ENCODE data around the gene NECTIN1. TPM values are rescaled to one million over a fixed set of nuclear protein-coding genes. Genes with fewer than 3 reads are reported as not detected.

Gene NECTIN1
- total RNA-seq, 1 donor from 2014 or later = 62.9 TPM

DNA sequence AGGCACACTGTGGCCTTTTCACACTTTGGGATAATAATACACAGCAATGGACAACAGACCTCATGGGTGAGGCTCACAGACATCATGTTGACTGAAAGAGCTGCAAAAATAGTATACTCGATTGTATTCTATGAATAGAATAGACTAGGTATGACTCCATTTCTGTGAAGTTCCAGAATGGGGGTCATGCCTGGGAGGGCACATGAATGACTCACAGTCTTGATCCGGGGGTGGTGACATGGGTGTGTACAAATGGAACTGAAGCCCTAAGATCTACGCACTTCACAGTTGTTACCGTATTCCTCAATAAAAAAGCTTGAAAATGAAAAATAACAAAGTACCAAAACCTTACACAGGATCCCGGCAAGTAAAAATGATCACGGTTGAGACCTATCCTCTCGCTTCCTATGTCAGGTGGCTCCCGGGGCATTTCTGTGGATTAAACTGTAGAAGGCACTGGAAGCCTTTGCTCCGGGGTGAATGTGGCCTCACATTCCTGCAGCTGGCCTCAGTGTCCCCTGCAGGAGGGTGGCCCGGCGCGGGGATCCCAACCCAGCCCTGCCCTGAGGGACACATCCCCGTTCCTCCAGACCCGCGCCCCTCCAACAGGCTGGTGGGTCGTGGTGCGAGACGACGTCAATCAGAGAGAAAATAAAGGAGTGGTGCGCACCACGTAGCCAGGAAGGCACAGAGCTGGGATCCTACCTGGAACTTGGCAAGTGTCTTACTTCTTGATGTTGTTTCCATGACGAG lies 75.9 kb downstream of the NECTIN1 start:
- Mint-ChIP-seq H3K4me3 (no peak overlapping the region), H3K27me3 (peaks cover 11% of the 10 kb centered on the region), H3K36me3 (no peaks in the 10 kb centered on the region)

DNA sequence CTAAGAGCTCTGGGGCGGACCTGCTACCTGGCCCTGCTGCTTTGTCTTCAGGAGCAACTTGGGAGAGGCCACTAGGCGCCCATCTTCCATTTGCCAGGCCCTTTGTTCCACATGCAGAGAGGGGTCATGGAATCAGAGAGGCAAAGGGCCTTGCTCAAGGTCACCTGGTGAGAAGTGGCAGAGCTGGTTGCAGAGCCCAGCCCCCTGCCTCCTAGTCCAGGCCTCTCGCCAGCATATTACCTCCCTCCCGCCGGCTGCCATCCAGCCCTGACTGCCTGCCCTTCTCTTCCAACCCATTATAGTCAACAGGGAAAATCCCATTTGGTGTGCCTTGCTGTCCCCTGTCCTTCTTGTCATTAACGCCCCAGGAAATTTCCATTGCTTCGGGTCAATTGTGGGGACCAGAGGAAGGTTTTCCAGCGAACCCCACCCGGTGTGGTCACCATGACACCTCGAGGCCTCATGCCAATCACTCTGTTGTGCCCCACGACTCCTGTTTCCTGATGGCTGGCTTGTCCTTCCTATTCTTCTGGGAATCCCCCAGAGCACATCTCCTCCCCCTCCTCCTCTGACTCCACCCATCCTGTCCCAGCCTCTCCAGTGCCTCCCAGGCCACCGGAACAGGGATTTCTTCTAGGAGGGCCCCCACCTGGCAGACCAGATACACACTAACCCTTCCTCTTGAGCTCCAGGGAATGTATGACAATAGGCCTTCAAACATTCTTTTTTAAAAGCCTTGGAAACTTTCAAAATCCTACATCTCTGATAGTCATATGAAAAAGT lies 77.0 kb downstream of the NECTIN1 start:
- no peaks in the 10 kb centered on the region for H3K36me3 Mint-ChIP-seq
- peaks cover 11% of the 10 kb centered on the region for H3K27me3 Mint-ChIP-seq
- H3K4me3 Mint-ChIP-seq = no peak overlapping the region
- H3K4me1 Mint-ChIP-seq (ENCODE audit: unreplicated experiment) = no peaks in the 10 kb centered on the region
- no peak for DNase-seq (ENCODE audit: extremely low spot score, unreplicated experiment)
- no peaks in the 10 kb centered on the region for H3K9me3 Mint-ChIP-seq
- H3K27ac Mint-ChIP-seq = no peak overlapping the region
- TF ChIP-seq, protein P1, sequence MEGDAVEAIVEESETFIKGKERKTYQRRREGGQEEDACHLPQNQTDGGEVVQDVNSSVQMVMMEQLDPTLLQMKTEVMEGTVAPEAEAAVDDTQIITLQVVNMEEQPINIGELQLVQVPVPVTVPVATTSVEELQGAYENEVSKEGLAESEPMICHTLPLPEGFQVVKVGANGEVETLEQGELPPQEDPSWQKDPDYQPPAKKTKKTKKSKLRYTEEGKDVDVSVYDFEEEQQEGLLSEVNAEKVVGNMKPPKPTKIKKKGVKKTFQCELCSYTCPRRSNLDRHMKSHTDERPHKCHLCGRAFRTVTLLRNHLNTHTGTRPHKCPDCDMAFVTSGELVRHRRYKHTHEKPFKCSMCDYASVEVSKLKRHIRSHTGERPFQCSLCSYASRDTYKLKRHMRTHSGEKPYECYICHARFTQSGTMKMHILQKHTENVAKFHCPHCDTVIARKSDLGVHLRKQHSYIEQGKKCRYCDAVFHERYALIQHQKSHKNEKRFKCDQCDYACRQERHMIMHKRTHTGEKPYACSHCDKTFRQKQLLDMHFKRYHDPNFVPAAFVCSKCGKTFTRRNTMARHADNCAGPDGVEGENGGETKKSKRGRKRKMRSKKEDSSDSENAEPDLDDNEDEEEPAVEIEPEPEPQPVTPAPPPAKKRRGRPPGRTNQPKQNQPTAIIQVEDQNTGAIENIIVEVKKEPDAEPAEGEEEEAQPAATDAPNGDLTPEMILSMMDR (conservative IDR thresholded peaks at IDR 0.05) = no peak

More for the DNA sequence above, 75.9 kb downstream of the NECTIN1 start:
- Mint-ChIP-seq H3K9me3 (no peaks in the 10 kb centered on the region), H3K27ac (no peak overlapping the region), H3K4me1 (ENCODE audit: unreplicated experiment) (no peaks in the 10 kb centered on the region)
- DNase-seq (ENCODE audit: extremely low spot score, unreplicated experiment) = no peak
- TF ChIP-seq, protein P1 (conservative IDR thresholded peaks at IDR 0.05) = no peak

DNA sequence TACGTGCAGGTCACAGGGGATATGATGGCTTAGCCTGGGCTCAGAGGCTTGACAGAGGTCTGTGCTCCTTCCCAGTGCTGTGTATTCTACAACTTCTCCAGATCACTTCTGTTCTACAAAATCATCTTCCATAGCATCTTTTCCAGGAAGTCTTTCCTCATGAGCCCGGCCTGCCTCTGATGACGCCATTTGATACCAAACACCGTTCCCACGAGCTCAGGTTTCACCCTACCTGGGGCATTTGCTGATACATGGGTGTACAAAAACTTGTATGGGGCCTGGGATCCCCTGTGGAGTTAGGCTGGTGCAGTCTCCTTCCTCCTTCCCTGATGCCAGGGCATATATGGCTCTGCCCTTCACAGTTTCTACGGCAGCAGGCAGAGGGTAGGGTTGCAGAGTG lies 78.7 kb downstream of the NECTIN1 start:
- no peak overlapping the region for H3K27ac Mint-ChIP-seq
- H3K36me3 Mint-ChIP-seq = no peaks in the 10 kb centered on the region
- no peaks in the 10 kb centered on the region for H3K4me1 Mint-ChIP-seq (ENCODE audit: unreplicated experiment)
- H3K9me3 Mint-ChIP-seq = no peaks in the 10 kb centered on the region
- DNase-seq (ENCODE audit: extremely low spot score, unreplicated experiment) = no peak
- TF ChIP-seq, protein P1 (conservative IDR thresholded peaks at IDR 0.05) = no peak
- peaks cover 12% of the 10 kb centered on the region for H3K27me3 Mint-ChIP-seq
- no peak overlapping the region for H3K4me3 Mint-ChIP-seq

DNA sequence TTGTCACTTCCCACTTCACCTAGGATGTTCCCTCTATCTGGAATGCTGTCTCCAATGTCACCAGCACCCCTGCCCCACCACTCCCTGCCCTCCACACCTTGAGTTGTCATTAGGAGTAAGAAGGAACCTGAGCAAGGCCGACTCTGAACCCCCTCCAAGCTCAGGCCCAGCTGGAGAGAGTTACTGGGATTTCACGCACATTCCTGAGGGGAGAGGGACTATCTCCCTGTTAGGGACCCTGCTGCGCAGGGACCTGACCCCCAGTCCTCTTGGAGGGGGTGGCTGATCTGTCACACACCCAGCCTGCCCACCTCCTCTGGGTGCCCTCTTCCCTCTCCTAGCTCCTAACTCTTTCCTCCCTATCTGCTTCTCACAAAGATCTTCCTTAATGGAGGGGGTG lies 81.7 kb downstream of the NECTIN1 start:
- Mint-ChIP-seq H3K36me3 (no peaks in the 10 kb centered on the region), H3K9me3 (no peaks in the 10 kb centered on the region), H3K4me3 (no peak overlapping the region), H3K27me3 (peaks cover 15% of the 10 kb centered on the region), H3K27ac (no peak overlapping the region), H3K4me1 (ENCODE audit: unreplicated experiment) (no peaks in the 10 kb centered on the region)
- TF ChIP-seq, protein P1 (conservative IDR thresholded peaks at IDR 0.05) = no peak
- no peak for DNase-seq (ENCODE audit: extremely low spot score, unreplicated experiment)

DNA sequence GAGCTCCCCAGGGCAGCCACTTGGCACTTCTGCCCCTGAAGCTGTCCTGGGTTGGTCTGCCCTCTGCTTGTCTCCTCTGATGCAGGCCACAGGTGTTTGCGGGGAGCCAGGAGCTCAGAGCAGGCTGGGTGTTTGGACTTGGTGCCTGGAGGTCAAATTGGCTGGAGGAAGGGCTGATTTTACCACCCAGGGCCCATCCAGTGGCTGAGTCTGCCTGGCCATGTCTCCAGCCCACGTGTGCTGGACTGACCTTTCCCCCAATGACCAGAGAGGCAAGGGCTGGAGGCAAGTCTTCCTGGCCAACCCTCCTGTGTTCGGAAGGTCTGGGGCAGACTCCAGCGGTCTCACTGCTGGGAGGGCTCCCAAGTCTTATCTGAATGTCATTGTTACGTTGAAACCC lies 84.0 kb downstream of the NECTIN1 start:
- TF ChIP-seq, protein P1 (conservative IDR thresholded peaks at IDR 0.05) = no peak
- no peaks in the 10 kb centered on the region for H3K9me3 Mint-ChIP-seq
- no peak overlapping the region for H3K4me3 Mint-ChIP-seq
- H3K27me3 Mint-ChIP-seq = peaks cover 15% of the 10 kb centered on the region
- H3K36me3 Mint-ChIP-seq = no peaks in the 10 kb centered on the region
- H3K27ac Mint-ChIP-seq = no peak overlapping the region
- H3K4me1 Mint-ChIP-seq (ENCODE audit: unreplicated experiment) = peaks cover 6% of the 10 kb centered on the region
- no peak for DNase-seq (ENCODE audit: extremely low spot score, unreplicated experiment)

Data from type B pancreatic cell (in vitro differentiated cells).